GM19438 (cell line): ENCODE measurements around the gene SLC8A3.

Source experiments
- ATAC-seq: cut with Tn5 transposase; IDR thresholded peaks from one replicate; pipeline ENCODE4 v1.9.1; 2021; ENCODE audit warnings: low read depth; ENCODE audit not compliant: unreplicated experiment

The SLC8A3 gene

DNA sequence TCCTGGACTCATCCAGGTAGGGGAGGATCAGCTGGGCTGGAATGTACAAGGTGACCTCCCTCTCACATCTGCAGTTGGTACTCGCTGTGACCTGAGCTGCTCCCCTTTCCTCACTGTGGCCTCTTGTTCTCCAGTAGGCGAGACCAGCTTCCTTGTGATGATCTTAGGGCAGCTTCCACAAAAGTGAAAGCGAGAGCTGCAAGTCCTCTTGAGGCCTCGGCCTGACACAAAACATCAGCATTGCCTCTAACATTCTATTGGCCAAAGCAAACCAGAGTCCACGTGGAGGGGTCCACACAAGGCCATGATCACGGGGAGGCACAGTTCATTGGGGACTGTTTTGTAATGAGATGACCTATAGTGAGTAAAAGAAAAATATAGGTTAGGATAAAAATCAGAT, 182.1 kb downstream of the SLC8A3 start:
- ATAC-seq: no peak

- ATAC-seq: no peak
Measured at GRCh38 chr14:70005281-70005805, 183.4 kb downstream of the SLC8A3 start.

GRCh38 chr14:70004791-70005190, 184.0 kb downstream of the SLC8A3 start:
- ATAC-seq: no peak

DNA sequence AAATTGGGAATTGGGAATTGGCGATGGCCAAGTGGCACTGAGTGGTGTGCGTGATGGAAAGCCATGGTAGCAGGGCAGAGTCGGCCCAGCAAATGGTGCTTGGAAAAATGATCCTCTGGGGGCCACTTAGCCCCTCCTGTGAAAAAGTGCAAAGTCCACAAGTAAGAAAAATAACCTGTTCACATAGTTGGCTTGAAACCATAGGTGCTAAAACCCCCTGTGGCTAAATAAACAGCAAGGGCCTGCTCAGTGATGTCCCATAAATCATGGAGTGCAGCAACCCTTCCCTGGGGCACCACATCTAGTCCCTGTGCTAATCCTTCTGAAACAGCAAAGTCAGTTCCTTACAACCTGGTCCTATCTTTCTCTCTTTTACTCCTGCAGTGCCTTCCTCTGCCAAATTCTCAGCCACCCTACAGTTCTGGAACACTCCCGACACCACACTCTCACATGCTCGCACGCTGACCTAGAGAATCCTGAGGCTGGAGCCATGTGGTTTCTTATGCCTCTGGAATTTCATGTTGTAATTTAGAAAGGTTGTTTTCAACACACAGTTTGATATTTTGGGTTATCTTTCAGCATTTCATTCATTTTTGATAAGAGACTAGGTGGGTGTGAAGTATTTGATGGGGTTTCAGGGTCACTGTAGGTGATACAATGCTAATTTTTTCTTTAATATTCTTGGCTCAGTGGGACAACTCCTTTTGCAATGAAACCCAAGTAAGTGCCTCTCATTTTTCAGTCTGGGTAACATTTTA, 186.0 kb downstream of the SLC8A3 start:
- no peak for ATAC-seq

DNA sequence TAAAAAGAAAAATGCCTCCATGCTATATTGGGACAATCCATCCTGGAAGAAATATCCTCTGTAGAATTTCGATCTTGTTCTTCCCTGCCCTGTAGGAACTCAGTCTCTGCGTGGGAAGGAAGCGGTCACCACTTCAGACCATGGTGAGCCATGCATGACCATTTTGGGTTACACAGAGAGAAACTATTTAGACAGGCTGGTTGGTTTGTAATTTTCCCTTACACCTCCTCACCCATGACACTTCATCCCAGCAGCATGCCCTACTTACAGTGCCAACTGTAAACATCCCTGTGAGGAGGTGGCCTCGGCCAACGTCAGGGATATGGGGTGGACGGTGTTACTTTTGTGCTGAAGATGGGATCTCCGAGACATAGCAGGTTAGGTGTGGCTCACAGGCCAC, 188.2 kb downstream of the SLC8A3 start:
- ATAC-seq: no peak

DNA sequence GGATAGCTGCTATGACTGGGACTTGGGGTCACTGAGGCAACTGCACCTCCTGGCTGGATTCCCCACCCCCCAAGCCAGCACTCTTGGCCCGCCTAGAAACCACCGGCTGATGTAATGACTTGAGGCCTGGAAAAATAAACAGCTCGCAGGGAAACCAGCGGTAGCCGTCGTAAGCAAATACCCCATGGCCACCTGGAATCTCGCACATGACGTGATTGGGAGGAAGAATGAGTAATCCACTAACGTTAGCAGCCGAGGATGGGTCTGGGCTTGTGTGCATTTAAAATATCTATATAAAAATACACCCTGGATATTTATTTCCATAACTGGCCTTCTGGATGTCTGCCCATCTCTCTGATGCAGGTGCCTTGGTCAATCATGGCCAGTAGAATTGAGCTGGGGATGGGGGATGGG, 189.5 kb downstream of the SLC8A3 start:
- no peak for ATAC-seq

GRCh38 chr14:69997849-69998248, 190.9 kb downstream of the SLC8A3 start:
- ATAC-seq: no peak

GRCh38 chr14:69996216-69996615, 192.5 kb downstream of the SLC8A3 start:
- no peak for ATAC-seq
